WTC11 (cell line): ENCODE results near the gene CSNK2A1. TPM values are rescaled to one million over a fixed set of nuclear protein-coding genes. Genes with fewer than 3 reads are reported as not detected.

Source experiments
- ATAC-seq: fragments of 200-7000 bp; cut with Tn5 transposase; 2 replicates; pipeline ENCODE4 v1.10.0; 2021; ENCODE audit warnings: mild to moderate bottlenecking, moderate library complexity
- CTCF ChIA-PET: fragments of 300-600 bp; sonication (Branson Sonifier 250); formaldehyde crosslinking; loops from one replicate; lab custom pipeline; 2021; ENCODE audit warnings: antibody characterized with exemption; lab: Charles Lee
- POLR2A ChIA-PET: fragments of 350-600 bp; sonication (Branson Sonifier 250); formaldehyde crosslinking; loops from one replicate; lab custom pipeline; 2021; ENCODE audit warnings: antibody characterized with exemption; lab: Charles Lee
- DNase-seq: peaks from one replicate; pipeline ENCODE4 v3.0.0; 2021; ENCODE audit warnings: low spot score
- H3K27ac Mint-ChIP-seq: 2 replicates; pipeline ENCODE4 v1.8.0; 2021; ENCODE audit warnings: mixed read lengths
- H3K27me3 Mint-ChIP-seq: 2 replicates; pipeline ENCODE4 v1.8.0; 2021; ENCODE audit warnings: low read depth, mild to moderate bottlenecking, moderate library complexity, mixed read lengths
- H3K36me3 Mint-ChIP-seq: 2 replicates; pipeline ENCODE4 v1.8.0; 2021; ENCODE audit warnings: mixed read lengths
- H3K4me1 Mint-ChIP-seq: 2 replicates; pipeline ENCODE4 v1.8.0; 2022; ENCODE audit warnings: mixed read lengths
- H3K4me3 Mint-ChIP-seq: 2 replicates; pipeline ENCODE4 v1.8.0; 2021; ENCODE audit warnings: mild to moderate bottlenecking, moderate library complexity, mixed read lengths
- H3K9me3 Mint-ChIP-seq: 2 replicates; pipeline ENCODE4 v1.8.0; 2021; ENCODE audit warnings: mixed read lengths
- ELF4 ChIP-seq: sonication (generic); formaldehyde crosslinking; IDR thresholded peaks from 2 replicates; pipeline ENCODE4 v1.8.1; 2022; ENCODE audit warnings: low read depth, mild to moderate bottlenecking, moderate library complexity, missing genetic modification reagents
- NFE2L1 ChIP-seq: sonication (generic); formaldehyde crosslinking; IDR thresholded peaks from 2 replicates; pipeline ENCODE4 v1.8.1; 2023; ENCODE audit warnings: missing genetic modification reagents
- NR1H2 ChIP-seq: sonication (generic); formaldehyde crosslinking; IDR thresholded peaks from 2 replicates; pipeline ENCODE4 v1.9.0; 2021; ENCODE audit warnings: mild to moderate bottlenecking, moderate library complexity, missing genetic modification reagents
- OVOL2 ChIP-seq: fragments of 250-450 bp; sonication (Bioruptor Pico); IDR thresholded peaks from 2 replicates; pipeline ENCODE4 v1.9.0; 2021; ENCODE audit warnings: mild to moderate bottlenecking, borderline replicate concordance
- SP1 ChIP-seq: sonication (generic); formaldehyde crosslinking; conservative IDR thresholded peaks from 2 replicates; pipeline ENCODE4 v1.8.1; 2022; ENCODE audit warnings: missing genetic modification reagents
- TEAD4 ChIP-seq: sonication (generic); formaldehyde crosslinking; IDR thresholded peaks from 2 replicates; pipeline ENCODE4 v1.8.0; 2022; ENCODE audit warnings: mild to moderate bottlenecking, missing genetic modification reagents
- ZBTB21 ChIP-seq: sonication (generic); formaldehyde crosslinking; IDR thresholded peaks from 2 replicates; pipeline ENCODE4 v1.8.1; 2023; ENCODE audit warnings: mild to moderate bottlenecking, missing genetic modification reagents, borderline replicate concordance
- ZNF121 ChIP-seq: sonication (generic); formaldehyde crosslinking; IDR thresholded peaks from 2 replicates; pipeline ENCODE4 v1.8.0; 2023; ENCODE audit warnings: missing genetic modification reagents
- ZNF317 ChIP-seq: sonication (generic); formaldehyde crosslinking; IDR thresholded peaks from 2 replicates; pipeline ENCODE4 v1.8.1; 2023; ENCODE audit warnings: low read depth, mild to moderate bottlenecking, moderate library complexity, missing genetic modification reagents, borderline replicate concordance
- total RNA-seq: library from RNA; stranded (reverse); gene quantifications from 3 replicates; pipeline ENCODE4 v1.2.3, GENCODE V29; 2021
- TF ChIP-seq, protein P1 (sequence below): sonication (generic); formaldehyde crosslinking; IDR thresholded peaks from 2 replicates; pipeline ENCODE4 v1.8.1; 2023; ENCODE audit warnings: mild to moderate bottlenecking, missing genetic modification reagents, borderline replicate concordance
- TF ChIP-seq, protein P2 (sequence below): fragments of 200-600 bp; IDR thresholded peaks from 2 replicates; pipeline ENCODE4 v1.8.0; 2022; ENCODE audit warnings: antibody characterized with exemption
- TF ChIP-seq, protein P3 (sequence below): sonication (generic); formaldehyde crosslinking; IDR thresholded peaks from 2 replicates; pipeline ENCODE4 v1.8.0; 2022; ENCODE audit warnings: mild to moderate bottlenecking, missing genetic modification reagents
- TF ChIP-seq, protein P4 (sequence below): fragments of 250-450 bp; sonication (Bioruptor Pico); IDR thresholded peaks from 2 replicates; pipeline ENCODE4 v1.9.0; 2021; ENCODE audit warnings: mild to moderate bottlenecking
- TF ChIP-seq, protein P5 (sequence below): fragments of 250-450 bp; sonication (Bioruptor Pico); IDR thresholded peaks from 2 replicates; pipeline ENCODE4 v2.1.2; 2022; ENCODE audit warnings: mild to moderate bottlenecking, moderate library complexity
- TF ChIP-seq, protein P6 (sequence below): fragments of 250-450 bp; sonication (Bioruptor Pico); IDR thresholded peaks from 2 replicates; pipeline ENCODE4 v1.9.0; 2021; ENCODE audit warnings: moderate library complexity, mild to moderate bottlenecking, inconsistent platforms, borderline replicate concordance
- TF ChIP-seq, protein P7 (sequence below): fragments of 250-450 bp; sonication (Bioruptor Pico); IDR thresholded peaks from 2 replicates; pipeline ENCODE4 v1.9.0; 2021; ENCODE audit warnings: mild to moderate bottlenecking

The CSNK2A1 gene
- total RNA-seq, 1 experiment from 2014 or later = 235 TPM

DNA sequence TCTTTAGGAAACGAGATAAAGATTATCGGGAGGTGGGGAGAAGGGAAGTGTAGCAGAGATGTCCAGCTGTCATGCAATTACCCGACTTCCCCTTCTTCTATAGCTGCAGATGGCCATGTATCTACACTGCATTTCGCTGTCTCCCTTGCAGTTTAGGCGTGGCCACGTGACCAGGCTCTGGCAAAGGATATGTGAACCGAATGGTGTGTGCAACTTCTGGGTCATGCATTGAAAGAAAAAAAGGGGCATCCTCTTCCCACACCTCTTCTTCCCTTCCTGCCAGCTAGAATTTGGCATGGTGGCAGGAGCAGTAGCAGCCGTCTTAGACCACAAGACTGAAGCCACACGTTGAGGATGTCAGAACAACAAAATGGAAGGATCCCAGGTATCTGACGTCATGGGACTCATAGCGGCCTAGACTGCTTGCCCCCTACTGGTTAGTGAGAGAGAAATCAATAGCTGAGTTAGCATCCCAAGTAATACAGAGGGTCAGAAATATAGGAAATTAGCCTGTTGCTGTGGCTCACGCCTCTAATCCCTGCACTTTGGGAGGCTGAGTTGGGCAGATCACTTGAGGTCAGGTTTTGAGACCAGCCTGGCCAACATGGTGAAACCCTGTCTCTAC is 33.7 kb upstream of the CSNK2A1 start:
- ChIA-PET CTCF (interaction anchor here (0.6 to 5.4 kb wide), 36 partner anchors 8 to 162 kb away, joined by 3 to 26 read pairs (median 4); partner anchors contain the start of genes CSNK2A1 and TCF15), POLR2A (interaction anchor here (1.1 kb wide), 1 partner anchor 32 kb away, joined by 3 read pairs; no protein-coding TSS in a partner anchor)
- peaks cover 6% of the 10 kb centered on the region; the same call in 1 of the 2 replicates for H3K27me3 Mint-ChIP-seq
- H3K36me3 Mint-ChIP-seq = no peaks in the 10 kb centered on the region
- peaks cover 41% of the 10 kb centered on the region for H3K4me1 Mint-ChIP-seq
- no peak overlapping the region; the same call in 1 of the 2 replicates for H3K27ac Mint-ChIP-seq
- no peaks in the 10 kb centered on the region for H3K9me3 Mint-ChIP-seq
- TF ChIP-seq, protein P1, sequence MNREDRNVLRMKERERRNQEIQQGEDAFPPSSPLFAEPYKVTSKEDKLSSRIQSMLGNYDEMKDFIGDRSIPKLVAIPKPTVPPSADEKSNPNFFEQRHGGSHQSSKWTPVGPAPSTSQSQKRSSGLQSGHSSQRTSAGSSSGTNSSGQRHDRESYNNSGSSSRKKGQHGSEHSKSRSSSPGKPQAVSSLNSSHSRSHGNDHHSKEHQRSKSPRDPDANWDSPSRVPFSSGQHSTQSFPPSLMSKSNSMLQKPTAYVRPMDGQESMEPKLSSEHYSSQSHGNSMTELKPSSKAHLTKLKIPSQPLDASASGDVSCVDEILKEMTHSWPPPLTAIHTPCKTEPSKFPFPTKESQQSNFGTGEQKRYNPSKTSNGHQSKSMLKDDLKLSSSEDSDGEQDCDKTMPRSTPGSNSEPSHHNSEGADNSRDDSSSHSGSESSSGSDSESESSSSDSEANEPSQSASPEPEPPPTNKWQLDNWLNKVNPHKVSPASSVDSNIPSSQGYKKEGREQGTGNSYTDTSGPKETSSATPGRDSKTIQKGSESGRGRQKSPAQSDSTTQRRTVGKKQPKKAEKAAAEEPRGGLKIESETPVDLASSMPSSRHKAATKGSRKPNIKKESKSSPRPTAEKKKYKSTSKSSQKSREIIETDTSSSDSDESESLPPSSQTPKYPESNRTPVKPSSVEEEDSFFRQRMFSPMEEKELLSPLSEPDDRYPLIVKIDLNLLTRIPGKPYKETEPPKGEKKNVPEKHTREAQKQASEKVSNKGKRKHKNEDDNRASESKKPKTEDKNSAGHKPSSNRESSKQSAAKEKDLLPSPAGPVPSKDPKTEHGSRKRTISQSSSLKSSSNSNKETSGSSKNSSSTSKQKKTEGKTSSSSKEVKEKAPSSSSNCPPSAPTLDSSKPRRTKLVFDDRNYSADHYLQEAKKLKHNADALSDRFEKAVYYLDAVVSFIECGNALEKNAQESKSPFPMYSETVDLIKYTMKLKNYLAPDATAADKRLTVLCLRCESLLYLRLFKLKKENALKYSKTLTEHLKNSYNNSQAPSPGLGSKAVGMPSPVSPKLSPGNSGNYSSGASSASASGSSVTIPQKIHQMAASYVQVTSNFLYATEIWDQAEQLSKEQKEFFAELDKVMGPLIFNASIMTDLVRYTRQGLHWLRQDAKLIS (CRISPR knock-in tag) = no peak
- TF ChIP-seq, protein P2, sequence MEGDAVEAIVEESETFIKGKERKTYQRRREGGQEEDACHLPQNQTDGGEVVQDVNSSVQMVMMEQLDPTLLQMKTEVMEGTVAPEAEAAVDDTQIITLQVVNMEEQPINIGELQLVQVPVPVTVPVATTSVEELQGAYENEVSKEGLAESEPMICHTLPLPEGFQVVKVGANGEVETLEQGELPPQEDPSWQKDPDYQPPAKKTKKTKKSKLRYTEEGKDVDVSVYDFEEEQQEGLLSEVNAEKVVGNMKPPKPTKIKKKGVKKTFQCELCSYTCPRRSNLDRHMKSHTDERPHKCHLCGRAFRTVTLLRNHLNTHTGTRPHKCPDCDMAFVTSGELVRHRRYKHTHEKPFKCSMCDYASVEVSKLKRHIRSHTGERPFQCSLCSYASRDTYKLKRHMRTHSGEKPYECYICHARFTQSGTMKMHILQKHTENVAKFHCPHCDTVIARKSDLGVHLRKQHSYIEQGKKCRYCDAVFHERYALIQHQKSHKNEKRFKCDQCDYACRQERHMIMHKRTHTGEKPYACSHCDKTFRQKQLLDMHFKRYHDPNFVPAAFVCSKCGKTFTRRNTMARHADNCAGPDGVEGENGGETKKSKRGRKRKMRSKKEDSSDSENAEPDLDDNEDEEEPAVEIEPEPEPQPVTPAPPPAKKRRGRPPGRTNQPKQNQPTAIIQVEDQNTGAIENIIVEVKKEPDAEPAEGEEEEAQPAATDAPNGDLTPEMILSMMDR = peak; percentile 26; the same call in 1 of the 2 replicates
- DNase-seq = no peak
- peak; percentile 43 for ATAC-seq
- H3K4me3 Mint-ChIP-seq = no peak overlapping the region

DNA sequence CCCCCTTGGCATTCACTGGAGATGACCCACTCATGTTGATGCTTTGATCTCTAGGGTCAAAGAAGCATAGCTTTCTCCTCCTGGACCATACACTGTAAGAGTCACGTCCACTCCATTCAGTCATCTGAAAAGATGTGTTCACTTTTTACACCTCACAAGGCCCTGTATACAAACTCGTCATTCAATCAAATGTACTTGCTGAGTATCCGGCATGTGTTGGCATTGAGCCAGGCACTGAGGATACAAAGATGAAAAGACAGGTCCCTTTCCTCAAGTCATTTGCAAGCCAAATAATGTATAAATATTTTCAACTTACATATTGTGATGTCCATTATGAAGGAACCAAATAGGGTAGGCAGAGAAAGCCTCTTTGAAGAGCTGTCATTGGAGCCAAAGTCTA is 32.6 kb upstream of the CSNK2A1 start:
- Mint-ChIP-seq H3K36me3 (no peaks in the 10 kb centered on the region), H3K9me3 (no peaks in the 10 kb centered on the region), H3K27ac (no peak overlapping the region), H3K27me3 (peaks cover 6% of the 10 kb centered on the region; the same call in 1 of the 2 replicates), H3K4me1 (peaks cover 50% of the 10 kb centered on the region), H3K4me3 (no peak overlapping the region)
- POLR2A ChIA-PET = no interaction called here
- CTCF ChIA-PET = interaction anchor here (0.6 to 5.4 kb wide), 8 partner anchors 8 to 144 kb away, joined by 3 to 22 read pairs (median 4); partner anchors contain the start of gene CSNK2A1
- DNase-seq (no peak), ATAC-seq (no peak)
- no peak for TF ChIP-seq NFE2L1
- no peak for TF ChIP-seq ELF4
- TF ChIP-seq OVOL2 = no peak
- TF ChIP-seq, protein P3, sequence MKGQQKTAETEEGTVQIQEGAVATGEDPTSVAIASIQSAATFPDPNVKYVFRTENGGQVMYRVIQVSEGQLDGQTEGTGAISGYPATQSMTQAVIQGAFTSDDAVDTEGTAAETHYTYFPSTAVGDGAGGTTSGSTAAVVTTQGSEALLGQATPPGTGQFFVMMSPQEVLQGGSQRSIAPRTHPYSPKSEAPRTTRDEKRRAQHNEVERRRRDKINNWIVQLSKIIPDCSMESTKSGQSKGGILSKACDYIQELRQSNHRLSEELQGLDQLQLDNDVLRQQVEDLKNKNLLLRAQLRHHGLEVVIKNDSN (CRISPR knock-in tag) = no peak
- no peak for TF ChIP-seq ZBTB21
- TF ChIP-seq, protein P4, sequence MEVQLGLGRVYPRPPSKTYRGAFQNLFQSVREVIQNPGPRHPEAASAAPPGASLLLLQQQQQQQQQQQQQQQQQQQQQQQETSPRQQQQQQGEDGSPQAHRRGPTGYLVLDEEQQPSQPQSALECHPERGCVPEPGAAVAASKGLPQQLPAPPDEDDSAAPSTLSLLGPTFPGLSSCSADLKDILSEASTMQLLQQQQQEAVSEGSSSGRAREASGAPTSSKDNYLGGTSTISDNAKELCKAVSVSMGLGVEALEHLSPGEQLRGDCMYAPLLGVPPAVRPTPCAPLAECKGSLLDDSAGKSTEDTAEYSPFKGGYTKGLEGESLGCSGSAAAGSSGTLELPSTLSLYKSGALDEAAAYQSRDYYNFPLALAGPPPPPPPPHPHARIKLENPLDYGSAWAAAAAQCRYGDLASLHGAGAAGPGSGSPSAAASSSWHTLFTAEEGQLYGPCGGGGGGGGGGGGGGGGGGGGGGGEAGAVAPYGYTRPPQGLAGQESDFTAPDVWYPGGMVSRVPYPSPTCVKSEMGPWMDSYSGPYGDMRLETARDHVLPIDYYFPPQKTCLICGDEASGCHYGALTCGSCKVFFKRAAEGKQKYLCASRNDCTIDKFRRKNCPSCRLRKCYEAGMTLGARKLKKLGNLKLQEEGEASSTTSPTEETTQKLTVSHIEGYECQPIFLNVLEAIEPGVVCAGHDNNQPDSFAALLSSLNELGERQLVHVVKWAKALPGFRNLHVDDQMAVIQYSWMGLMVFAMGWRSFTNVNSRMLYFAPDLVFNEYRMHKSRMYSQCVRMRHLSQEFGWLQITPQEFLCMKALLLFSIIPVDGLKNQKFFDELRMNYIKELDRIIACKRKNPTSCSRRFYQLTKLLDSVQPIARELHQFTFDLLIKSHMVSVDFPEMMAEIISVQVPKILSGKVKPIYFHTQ (CRISPR knock-in tag) = no peak
- no peak for TF ChIP-seq TEAD4
- TF ChIP-seq, protein P5, sequence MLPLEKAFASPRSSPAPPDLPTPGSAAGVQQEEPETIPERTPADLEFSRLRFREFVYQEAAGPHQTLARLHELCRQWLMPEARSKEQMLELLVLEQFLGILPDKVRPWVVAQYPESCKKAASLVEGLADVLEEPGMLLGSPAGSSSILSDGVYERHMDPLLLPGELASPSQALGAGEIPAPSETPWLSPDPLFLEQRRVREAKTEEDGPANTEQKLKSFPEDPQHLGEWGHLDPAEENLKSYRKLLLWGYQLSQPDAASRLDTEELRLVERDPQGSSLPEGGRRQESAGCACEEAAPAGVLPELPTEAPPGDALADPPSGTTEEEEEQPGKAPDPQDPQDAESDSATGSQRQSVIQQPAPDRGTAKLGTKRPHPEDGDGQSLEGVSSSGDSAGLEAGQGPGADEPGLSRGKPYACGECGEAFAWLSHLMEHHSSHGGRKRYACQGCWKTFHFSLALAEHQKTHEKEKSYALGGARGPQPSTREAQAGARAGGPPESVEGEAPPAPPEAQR = no peak
- TF ChIP-seq, protein P1 (CRISPR knock-in tag) = no peak
- no peak for TF ChIP-seq SP1 (CRISPR knock-in tag)
- TF ChIP-seq ZNF317 (CRISPR knock-in tag) = no peak
- TF ChIP-seq, protein P6, sequence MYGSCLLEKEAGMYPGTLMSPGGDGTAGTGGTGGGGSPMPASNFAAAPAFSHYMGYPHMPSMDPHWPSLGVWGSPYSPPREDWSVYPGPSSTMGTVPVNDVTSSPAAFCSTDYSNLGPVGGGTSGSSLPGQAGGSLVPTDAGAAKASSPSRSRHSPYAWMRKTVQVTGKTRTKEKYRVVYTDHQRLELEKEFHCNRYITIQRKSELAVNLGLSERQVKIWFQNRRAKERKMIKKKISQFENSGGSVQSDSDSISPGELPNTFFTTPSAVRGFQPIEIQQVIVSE (CRISPR knock-in tag) = no peak
- TF ChIP-seq, protein P7, sequence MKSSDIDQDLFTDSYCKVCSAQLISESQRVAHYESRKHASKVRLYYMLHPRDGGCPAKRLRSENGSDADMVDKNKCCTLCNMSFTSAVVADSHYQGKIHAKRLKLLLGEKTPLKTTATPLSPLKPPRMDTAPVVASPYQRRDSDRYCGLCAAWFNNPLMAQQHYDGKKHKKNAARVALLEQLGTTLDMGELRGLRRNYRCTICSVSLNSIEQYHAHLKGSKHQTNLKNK (CRISPR knock-in tag) = no peak
- TF ChIP-seq ZNF121 (CRISPR knock-in tag) = no peak
- no peak for TF ChIP-seq NR1H2 (CRISPR knock-in tag)
